Amniotic epithelial cell (primary cell): ENCODE measurements around the gene L3MBTL3.
A peak's percentile ranks its signal among the peaks of the same experiment; 100 is the strongest.

Source experiments
- DNase-seq: peaks from one replicate; pipeline ENCODE4 v3.0.0-alpha.2; 2010; ENCODE audit warnings: low read depth

L3MBTL3 gene

GRCh38 chr6:130027948-130028347 lies 9.6 kb downstream of the L3MBTL3 start:
- DNase-seq: no peak

GRCh38 chr6:130029163-130029562 lies 10.8 kb downstream of the L3MBTL3 start:
- DNase-seq: no peak

- no peak for DNase-seq
These were observed 14.5 kb downstream of the L3MBTL3 start for GRCh38 chr6:130032758-130033340.

GRCh38 chr6:130033949-130034348 lies 15.6 kb downstream of the L3MBTL3 start:
- peak; percentile 60 for DNase-seq

- DNase-seq: peak; percentile 90
These were observed 16.2 kb downstream of the L3MBTL3 start for GRCh38 chr6:130034378-130035146.

- peak; percentile 39 for DNase-seq
These were observed 16.8 kb downstream of the L3MBTL3 start for GRCh38 chr6:130035211-130035610.

- no peak for DNase-seq
These were observed 18.9 kb downstream of the L3MBTL3 start for GRCh38 chr6:130037207-130037811.

GRCh38 chr6:130041594-130041993 lies 23.2 kb downstream of the L3MBTL3 start:
- no peak for DNase-seq

- DNase-seq: no peak
These were observed 25.0 kb downstream of the L3MBTL3 start for GRCh38 chr6:130043344-130043743.

GRCh38 chr6:130045622-130046021 lies 27.2 kb downstream of the L3MBTL3 start:
- DNase-seq: no peak

- peak; percentile 32 for DNase-seq
These were observed 28.3 kb downstream of the L3MBTL3 start for GRCh38 chr6:130046671-130047070.

GRCh38 chr6:130047088-130047995 lies 29.0 kb downstream of the L3MBTL3 start:
- no peak for DNase-seq

- DNase-seq: peak; percentile 78
These were observed 31.8 kb downstream of the L3MBTL3 start for GRCh38 chr6:130050230-130050629.

GRCh38 chr6:130054725-130055124 lies 36.3 kb downstream of the L3MBTL3 start:
- no peak for DNase-seq

- no peak for DNase-seq
These were observed 36.9 kb downstream of the L3MBTL3 start for GRCh38 chr6:130055271-130055670.

- DNase-seq: no peak
These were observed 39.1 kb downstream of the L3MBTL3 start for GRCh38 chr6:130057495-130057894.

GRCh38 chr6:130063806-130064205 lies 45.4 kb downstream of the L3MBTL3 start:
- no peak for DNase-seq

- no peak for DNase-seq
These were observed 47.3 kb downstream of the L3MBTL3 start for GRCh38 chr6:130065609-130066156.

GRCh38 chr6:130069485-130069884 lies 51.1 kb downstream of the L3MBTL3 start:
- peak; percentile 39 for DNase-seq

- peak; percentile 52 for DNase-seq
These were observed 51.9 kb downstream of the L3MBTL3 start for GRCh38 chr6:130070326-130070725.

GRCh38 chr6:130070792-130071191 lies 52.4 kb downstream of the L3MBTL3 start:
- DNase-seq: no peak
